Measurements from ENCODE around the gene SEMA5A.

DNA sequence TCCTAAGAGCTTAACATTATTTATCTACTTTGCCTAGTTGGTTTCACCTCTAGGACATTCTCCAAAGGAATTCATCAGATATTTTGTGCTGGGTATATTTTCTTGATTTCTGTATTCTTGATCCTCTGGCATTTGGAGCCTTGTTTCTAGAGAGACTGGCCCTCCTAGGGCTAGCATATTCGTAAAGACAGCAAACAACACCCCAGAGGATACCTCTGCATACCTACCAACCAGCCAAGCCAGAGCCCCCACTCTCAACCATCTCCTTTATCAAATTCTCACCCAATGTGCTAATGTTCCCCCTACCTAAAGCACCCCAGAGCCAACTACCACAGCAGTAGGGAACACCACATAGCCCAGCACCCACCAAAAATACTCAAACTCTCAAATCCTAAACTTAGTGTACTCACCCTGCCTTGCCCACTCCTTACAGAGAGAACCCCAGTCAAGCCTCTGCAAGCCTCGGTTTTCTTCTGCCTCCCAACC, 149.5 kb downstream of the SEMA5A start:
- TF ChIP-seq POLR2A (IDR thresholded peaks at IDR 0.05) (no peak), CTCF (IDR thresholded peaks at IDR 0.05) (no peak), POLR2AphosphoS5 (IDR thresholded peaks at IDR 0.05) (no peak)

Measured in breast epithelium (tissue), 3 donors.